Calu3 (cell line): ENCODE data around the gene PCOLCE2. TPM values are rescaled to one million over a fixed set of nuclear protein-coding genes. Genes with fewer than 3 reads are reported as not detected.

Experiments used
- BruUV-seq: library from RNA; stranded (reverse); fragments of 400-500 nt; replicated peaks from 2 replicates; lab custom pipeline; 2021; lab: Mats Ljungman, UMichigan
- CTCF ChIA-PET: fragments of 300-600 bp; sonication (Branson Sonifier 250); formaldehyde crosslinking; loops from one replicate; lab custom pipeline; 2022; ENCODE audit warnings: antibody characterized with exemption; lab: Charles Lee
- DNase-seq: peaks from one replicate; pipeline ENCODE4 v3.0.0; 2022
- H3K27ac Mint-ChIP-seq: one replicate; pipeline ENCODE4 v1.8.0; 2022; ENCODE audit warnings: mixed read lengths; ENCODE audit not compliant: unreplicated experiment
- H3K27me3 Mint-ChIP-seq: one replicate; pipeline ENCODE4 v1.8.0; 2022; ENCODE audit warnings: mixed read lengths; ENCODE audit not compliant: unreplicated experiment
- H3K36me3 Mint-ChIP-seq: one replicate; pipeline ENCODE4 v1.8.0; 2022; ENCODE audit warnings: mild to moderate bottlenecking, moderate library complexity, mixed read lengths; ENCODE audit not compliant: insufficient read depth, unreplicated experiment
- H3K4me1 Mint-ChIP-seq: one replicate; pipeline ENCODE4 v1.8.0; 2022; ENCODE audit warnings: mild to moderate bottlenecking, low read depth, mixed read lengths; ENCODE audit not compliant: unreplicated experiment
- H3K4me3 Mint-ChIP-seq: one replicate; pipeline ENCODE4 v1.8.0; 2022; ENCODE audit warnings: mild to moderate bottlenecking, low read depth, moderate library complexity, mixed read lengths; ENCODE audit not compliant: unreplicated experiment
- H3K9me3 Mint-ChIP-seq: one replicate; pipeline ENCODE4 v1.8.0; 2022; ENCODE audit warnings: low read depth, mixed read lengths; ENCODE audit not compliant: unreplicated experiment
- CTCF ChIP-seq: fragments of 200-600 bp; IDR thresholded peaks from one replicate; pipeline ENCODE4 v1.8.0; 2022; ENCODE audit warnings: antibody characterized with exemption; ENCODE audit not compliant: unreplicated experiment
- intact Hi-C: fragments of 100-400 bp; cut with micrococcal nuclease; formaldehyde crosslinking; loops from one replicate; pipeline ENCODE4 v1.10.0; 2022; ENCODE audit not compliant: unreplicated experiment
- total RNA-seq: library from RNA; stranded (reverse); gene quantifications from 2 replicates; pipeline ENCODE4 v1.2.3, GENCODE V29; 2022

Gene PCOLCE2
- total RNA-seq, 1 experiment from 2014 or later: 9.6 TPM

- no peak overlapping the region for H3K27ac Mint-ChIP-seq
- BruUV-seq: no TSS peak
- no peaks in the 10 kb centered on the region for H3K27me3 Mint-ChIP-seq
- H3K36me3 Mint-ChIP-seq: no peaks in the 10 kb centered on the region
- no peaks in the 10 kb centered on the region for H3K9me3 Mint-ChIP-seq
- no peaks in the 10 kb centered on the region for H3K4me1 Mint-ChIP-seq
- no peak overlapping the region for H3K4me3 Mint-ChIP-seq
- TF ChIP-seq CTCF: no peak
- no peak for DNase-seq
- intact Hi-C loops: no loop called here
- CTCF ChIA-PET: no interaction called here
These were observed 102.9 kb downstream of the PCOLCE2 start for GRCh38 chr3:142785996-142786395.

- H3K27me3 Mint-ChIP-seq: no peaks in the 10 kb centered on the region
- H3K4me1 Mint-ChIP-seq: no peaks in the 10 kb centered on the region
- no peaks in the 10 kb centered on the region for H3K9me3 Mint-ChIP-seq
- no TSS peak for BruUV-seq
- CTCF ChIA-PET: no interaction called here
- DNase-seq: no peak
- intact Hi-C loops: no loop called here
- H3K36me3 Mint-ChIP-seq: no peaks in the 10 kb centered on the region
- TF ChIP-seq CTCF: no peak
- H3K4me3 Mint-ChIP-seq: no peak overlapping the region
- H3K27ac Mint-ChIP-seq: no peak overlapping the region
These were observed 104.7 kb downstream of the PCOLCE2 start for GRCh38 chr3:142784228-142784627.

GRCh38 chr3:142782616-142783015 is 106.3 kb downstream of the PCOLCE2 start:
- BruUV-seq: no TSS peak
- TF ChIP-seq CTCF: no peak
- H3K27me3 Mint-ChIP-seq: no peaks in the 10 kb centered on the region
- CTCF ChIA-PET: no interaction called here
- H3K27ac Mint-ChIP-seq: no peak overlapping the region
- no peaks in the 10 kb centered on the region for H3K36me3 Mint-ChIP-seq
- no peak overlapping the region for H3K4me3 Mint-ChIP-seq
- H3K4me1 Mint-ChIP-seq: no peaks in the 10 kb centered on the region
- DNase-seq: no peak
- no peaks in the 10 kb centered on the region for H3K9me3 Mint-ChIP-seq
- intact Hi-C loops: no loop called here

- Mint-ChIP-seq H3K4me3 (no peak overlapping the region), H3K4me1 (no peaks in the 10 kb centered on the region), H3K36me3 (no peaks in the 10 kb centered on the region), H3K9me3 (no peaks in the 10 kb centered on the region), H3K27me3 (no peaks in the 10 kb centered on the region), H3K27ac (no peak overlapping the region)
- no peak for TF ChIP-seq CTCF
- BruUV-seq: no TSS peak
- intact Hi-C loops: no loop called here
- CTCF ChIA-PET: interaction anchor here (0.6 kb wide), 1 partner anchor 1096 kb away, joined by 3 read pairs; no protein-coding TSS in a partner anchor
- no peak for DNase-seq
These were observed 109.3 kb downstream of the PCOLCE2 start for GRCh38 chr3:142779591-142779990.

- Mint-ChIP-seq H3K4me3 (no peak overlapping the region), H3K27ac (no peak overlapping the region), H3K9me3 (no peaks in the 10 kb centered on the region), H3K27me3 (no peaks in the 10 kb centered on the region), H3K4me1 (no peaks in the 10 kb centered on the region), H3K36me3 (no peaks in the 10 kb centered on the region)
- no TSS peak for BruUV-seq
- DNase-seq: no peak
- CTCF ChIA-PET: no interaction called here
- intact Hi-C loops: no loop called here
- no peak for TF ChIP-seq CTCF
These were observed 110.3 kb downstream of the PCOLCE2 start for GRCh38 chr3:142778541-142778940.
